Measurements from ENCODE around the gene NDUFS2. TPM values are rescaled to one million over a fixed set of nuclear protein-coding genes. Genes with fewer than 3 reads are reported as not detected.

The NDUFS2 gene
- total and polyA plus RNA-seq, 2 of the 8 experiments (the other 6 are each of a cell fraction or from before 2014, with no cell fraction given) = 95.1 to 113 TPM

DNA sequence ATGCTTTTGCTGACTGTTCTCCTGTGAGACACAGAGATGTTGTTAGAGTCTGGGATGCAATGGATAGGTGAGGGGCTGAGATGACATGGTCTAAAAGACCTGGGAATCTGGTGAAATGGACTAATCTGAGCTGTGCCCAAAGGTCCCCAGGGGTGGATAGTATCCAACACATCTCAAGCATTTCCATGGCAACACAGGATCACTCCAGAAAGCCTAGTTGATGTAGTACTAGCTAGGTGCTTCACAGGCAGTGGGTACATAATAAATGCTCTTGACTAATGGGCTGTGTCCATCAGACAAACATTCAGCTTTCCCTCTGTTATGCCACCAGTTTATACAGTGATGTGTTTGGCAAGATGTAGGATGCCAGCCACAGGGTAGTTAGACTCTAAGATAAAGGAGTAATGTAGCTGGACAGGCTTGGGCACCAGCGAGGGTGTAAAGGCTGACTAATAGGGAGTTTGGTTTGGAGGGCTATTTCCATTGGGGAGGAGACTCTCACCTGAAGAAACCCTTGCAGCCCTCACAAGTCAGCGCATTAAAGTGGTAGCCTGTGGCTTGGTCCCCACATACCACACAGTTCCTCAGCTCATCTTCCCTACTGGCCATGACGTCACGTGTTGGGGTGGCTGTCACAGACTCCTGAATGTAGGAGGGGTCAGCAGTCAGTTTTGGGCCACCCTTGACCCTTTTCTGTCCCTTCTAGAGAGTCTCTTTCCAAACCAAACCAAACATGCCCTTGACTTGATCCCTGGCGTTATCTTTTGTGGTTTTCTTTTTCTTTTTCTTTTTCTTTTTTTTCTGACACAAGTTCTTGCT is 34.0 kb downstream of the NDUFS2 start:
- Histone ChIP-seq H3K4ac (replicated peaks; ENCODE audit: insufficient read length, low read depth, low read length) (no peak overlapping the region), H3K14ac (ENCODE audit: insufficient read length) (no peak overlapping the region), H3K9ac (replicated peaks in 1 of 4; ENCODE audit: extremely low read depth in 1 of 4, low read depth in 3 of 4, low read length in 3 of 4) (no peak overlapping the region), H3K18ac (ENCODE audit: extremely low read depth, low read length) (no peak overlapping the region), H4K5ac (ENCODE audit: insufficient read length, low read depth, low read length) (no peak overlapping the region), H2BK20ac (ENCODE audit: low read length) (no peak overlapping the region), H3K79me2 (ENCODE audit: control insufficient read depth in 1 of 2, insufficient read depth in 2 of 2, low read length in 2 of 2) (no peaks in the 10 kb centered on the region), H2BK5ac (ENCODE audit: low read depth, low read length) (no peak overlapping the region), H2BK120ac (replicated peaks; ENCODE audit: low read depth, low read length) (no peak overlapping the region), H3K79me1 (ENCODE audit: low read depth, low read length) (no peaks in the 10 kb centered on the region), H3K4me1 (replicated peaks in 1 of 4; ENCODE audit: control insufficient read depth in 3 of 4, insufficient read depth in 4 of 4, low read length in 3 of 4) (no peaks in the 10 kb centered on the region), H3K4me3 (ENCODE audit: extremely low read depth in 1 of 4, insufficient read depth in 2 of 4, low read depth in 3 of 4, low read length in 4 of 4) (no peak overlapping the region), H2AFZ (ENCODE audit: low read length) (no peak overlapping the region), H4K20me1 (replicated peaks in 1 of 2; ENCODE audit: control insufficient read depth in 1 of 2, insufficient read depth in 2 of 2, low read length in 2 of 2) (no peaks in the 10 kb centered on the region), H3K23ac (ENCODE audit: insufficient read length) (no peak overlapping the region), H3K56ac (replicated peaks; ENCODE audit: insufficient read length, low read depth, low read length) (no peak overlapping the region), H2BK15ac (ENCODE audit: low read length) (no peak overlapping the region), H3K36me3 (ENCODE audit: control insufficient read depth in 2 of 4, insufficient read depth in 4 of 4, low read length in 3 of 4) (no peaks in the 10 kb centered on the region), H3K27ac (ENCODE audit: low read depth, low read length) (no peak overlapping the region), H3K23me2 (ENCODE audit: low read depth, low read length) (no peaks in the 10 kb centered on the region), H4K91ac (replicated peaks; ENCODE audit: insufficient read length, low read length) (no peak overlapping the region), H2AK5ac (ENCODE audit: low read depth, low read length) (no peak overlapping the region), H4K8ac (ENCODE audit: extremely low read depth, insufficient read depth, low read length) (no peak overlapping the region), H3K4me2 (ENCODE audit: insufficient read depth in 1 of 2, low read depth in 2 of 2, low read length in 2 of 2) (no peak overlapping the region), H2BK12ac (ENCODE audit: low read depth, low read length) (no peak overlapping the region), H3K9me3 (ENCODE audit: insufficient read depth in 2 of 2, low read depth in 1 of 2, low read length in 1 of 2) (no peaks in the 10 kb centered on the region), H3K27me3 (replicated peaks in 1 of 4; ENCODE audit: control insufficient read depth in 3 of 4, extremely low read depth in 1 of 4, insufficient read depth in 3 of 4, low read length in 3 of 4) (no peaks in the 10 kb centered on the region)
- ChIA-PET CTCF (ENCODE audit: partially characterized antibody) (interaction anchor here (1.1 to 8.6 kb wide), 12 partner anchors 8 to 146 kb away, joined by 3 to 84 read pairs (median 4); partner anchors contain the start of genes ADAMTS4, PCP4L1 and TOMM40L), POLR2A (ENCODE audit: partially characterized antibody) (interaction anchor here (0.6 to 1.5 kb wide), 8 partner anchors 14 to 96 kb away, joined by 3 to 5 read pairs (median 3); partner anchors contain the start of gene SDHC)
- no peak for FAIRE-seq
- WGBS, 2 experiments (ENCODE audit: extremely low coverage in 1 of 2, insufficient coverage in 1 of 2, insufficient read length in 1 of 2, insufficient replicate concordance in 2 of 2, low coverage in 1 of 2, low lambda C conversion rate in 2 of 2, missing lambda C conversion rate in 1 of 2) = 93% methylated on average over 5 of the region's 5 CpGs; no CpG with 5 or more reads in 1 of the 2 experiments
- DNase-seq (ENCODE audit: low read depth in 1 of 2, low spot score in 2 of 2) = no peak

Data from H1 (cell line).